Neural cell (in vitro differentiated cells): ENCODE results near the gene PRKCD. TPM values are rescaled to one million over a fixed set of nuclear protein-coding genes. Genes with fewer than 3 reads are reported as not detected.

Experiments used
- H2AFZ ChIP-seq: fragments of 200-600, 300-800 bp; sonication (generic), shearing (Covaris generic); 2 replicates; pipeline ENCODE4 v1.6.0; 2014; ENCODE audit warnings: low read depth, mild to moderate bottlenecking, antibody characterized with exemption, low read length, moderate library complexity
- H3F3A ChIP-seq: fragments of 200-600 bp; shearing (Covaris generic); 2 replicates; pipeline ENCODE4 v1.6.1; 2016; ENCODE audit warnings: mild to moderate bottlenecking, moderate library complexity, mixed read lengths, antibody characterized with exemption, low read length; ENCODE audit not compliant: insufficient read depth, poor library complexity, severe bottlenecking
- H3K27ac ChIP-seq: fragments of 200-600, 300-800 bp; sonication (generic), shearing (Covaris generic); 2 replicates; pipeline ENCODE4 v1.5.1; 2014; ENCODE audit warnings: mild to moderate bottlenecking, low read length, moderate library complexity
- H3K27me3 ChIP-seq: fragments of 300-800, 200-600 bp; sonication (generic), shearing (Covaris generic); 2 replicates; pipeline ENCODE4 v1.6.0; 2014; ENCODE audit warnings: mild to moderate bottlenecking, low read depth, low read length, moderate library complexity; ENCODE audit not compliant: insufficient read depth
- H3K36me3 ChIP-seq: fragments of 300-800, 200-600 bp; sonication (generic), shearing (Covaris generic); 2 replicates; pipeline ENCODE4 v1.5.1; 2014; ENCODE audit warnings: mild to moderate bottlenecking, antibody characterized with exemption, low read length, moderate library complexity; ENCODE audit not compliant: insufficient read depth
- H3K4me2 ChIP-seq: fragments of 300-800, 200-600 bp; sonication (generic), shearing (Covaris generic); 2 replicates; pipeline ENCODE4 v1.6.0; 2014; ENCODE audit warnings: mild to moderate bottlenecking, low read length
- H3K4me3 ChIP-seq: fragments of 300-800, 200-600 bp; sonication (generic), shearing (Covaris generic); 2 replicates; pipeline ENCODE4 v1.5.1; 2014; ENCODE audit warnings: mild to moderate bottlenecking, low read length, moderate library complexity
- H3K79me2 ChIP-seq: fragments of 200-600 bp; shearing (Covaris generic); replicated peaks from 2 replicates; pipeline ENCODE4 v1.6.0; 2014; ENCODE audit warnings: mild to moderate bottlenecking, low read length, moderate library complexity; ENCODE audit not compliant: insufficient read depth
- H3K9ac ChIP-seq: fragments of 300-800, 200-600 bp; sonication (generic), shearing (Covaris generic); 2 replicates; pipeline ENCODE4 v1.6.1; 2016; ENCODE audit warnings: mild to moderate bottlenecking, low read length, mixed read lengths
- H3K9me2 ChIP-seq: fragments of 200-600 bp; shearing (Covaris generic); 2 replicates; pipeline ENCODE4 v1.6.1; 2016; ENCODE audit warnings: mild to moderate bottlenecking, low read length, mixed read lengths; ENCODE audit not compliant: insufficient read depth
- H3K9me3 ChIP-seq: fragments of 200-600, 300-800 bp; sonication (generic), shearing (Covaris generic); 2 replicates; pipeline ENCODE4 v1.6.1; 2016; ENCODE audit warnings: mild to moderate bottlenecking, mixed run types, low read length, moderate library complexity, mixed read lengths
- H4K20me1 ChIP-seq: fragments of 200-600 bp; shearing (Covaris generic); 2 replicates; pipeline ENCODE4 v1.6.1; 2016; ENCODE audit warnings: mild to moderate bottlenecking, mixed run types; ENCODE audit not compliant: insufficient read depth
- EP300 ChIP-seq: fragments of 450-650 bp; conservative IDR thresholded peaks from 2 replicates; pipeline ENCODE4 v1.6.1; 2014; ENCODE audit warnings: antibody characterized with exemption, mild to moderate bottlenecking, moderate library complexity; ENCODE audit not compliant: poor library complexity, severe bottlenecking
- EZH2 ChIP-seq: fragments of 200-600, 300-800 bp; shearing (Covaris generic), sonication (generic); IDR thresholded peaks from 2 replicates; pipeline ENCODE4 v1.6.1; 2014; ENCODE audit warnings: antibody characterized with exemption, low read length, borderline replicate concordance, mild to moderate bottlenecking; ENCODE audit not compliant: insufficient read depth, poor library complexity, severe bottlenecking
- MXI1 ChIP-seq: fragments of 450-650 bp; conservative IDR thresholded peaks from 2 replicates; pipeline ENCODE4 v1.6.1; 2014; ENCODE audit warnings: antibody characterized with exemption, mild to moderate bottlenecking; ENCODE audit not compliant: poor library complexity, severe bottlenecking
- POLR2AphosphoS5 ChIP-seq: IDR thresholded peaks from 2 replicates; pipeline ENCODE4 v1.6.1; 2012
- RAD21 ChIP-seq: fragments of 450-650 bp; conservative IDR thresholded peaks from 2 replicates; pipeline ENCODE4 v1.6.1; 2014; ENCODE audit warnings: antibody characterized with exemption, mild to moderate bottlenecking, moderate library complexity
- SMC3 ChIP-seq: fragments of 450-650 bp; conservative IDR thresholded peaks from 2 replicates; pipeline ENCODE4 v1.6.1; 2014; ENCODE audit warnings: antibody characterized with exemption, mild to moderate bottlenecking, moderate library complexity; ENCODE audit not compliant: poor library complexity
- TAF1 ChIP-seq: IDR thresholded peaks from 2 replicates; pipeline ENCODE4 v1.6.1; 2012; ENCODE audit warnings: low read depth
- polyA plus RNA-seq: library from polyadenylated mRNA; depleted of rRNA; stranded (reverse); fragments of >200 nt; gene quantifications from 2 replicates; pipeline ENCODE4 v1.2.3, GENCODE V29; 2014
- TF ChIP-seq, protein P1 (sequence below): IDR thresholded peaks from 2 replicates; pipeline ENCODE4 v1.6.1; 2012; ENCODE audit warnings: borderline replicate concordance
- TF ChIP-seq, protein P2 (sequence below): fragments of 450-650 bp; IDR thresholded peaks from 2 replicates; pipeline ENCODE4 v1.5.1; 2014; ENCODE audit warnings: antibody characterized with exemption, mild to moderate bottlenecking, moderate library complexity; ENCODE audit not compliant: poor library complexity, severe bottlenecking

The PRKCD gene
- polyA plus RNA-seq, 1 donor from 2014 or later = not detected

DNA sequence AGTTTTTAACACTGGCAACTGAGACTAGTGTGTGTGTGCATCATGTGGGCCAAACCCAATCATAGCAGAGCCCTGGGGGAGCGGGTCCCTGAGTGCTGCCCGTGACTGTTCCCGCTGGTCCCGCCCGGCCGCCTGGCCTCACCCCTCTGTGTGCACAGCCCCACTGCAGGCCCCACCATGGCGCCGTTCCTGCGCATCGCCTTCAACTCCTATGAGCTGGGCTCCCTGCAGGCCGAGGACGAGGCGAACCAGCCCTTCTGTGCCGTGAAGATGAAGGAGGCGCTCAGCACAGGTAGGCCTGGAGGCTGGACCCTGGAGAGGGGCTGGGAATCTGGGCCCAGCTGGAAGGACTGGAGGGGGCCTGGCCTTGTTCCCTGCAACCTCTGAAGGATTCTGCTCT is 17.2 kb downstream of the PRKCD start:
- Histone ChIP-seq H3K36me3 (no peaks in the 10 kb centered on the region), H3K79me2 (no peaks in the 10 kb centered on the region), H3K4me3 (no peak overlapping the region), H2AFZ (no peak overlapping the region), H3K9me2 (no peaks in the 10 kb centered on the region), H3K9ac (no peak overlapping the region), H3K9me3 (no peaks in the 10 kb centered on the region), H3K4me2 (no peak overlapping the region), H3F3A (no peaks in the 10 kb centered on the region), H3K27ac (no peak overlapping the region), H3K27me3 (no peaks in the 10 kb centered on the region), H4K20me1 (no peaks in the 10 kb centered on the region)
- TF ChIP-seq EZH2 = no peak

GRCh38 chr3:53179580-53179979 is 18.6 kb downstream of the PRKCD start:
- TF ChIP-seq POLR2AphosphoS5 = no peak
- no peak for TF ChIP-seq TAF1
- Histone ChIP-seq H4K20me1 (no peaks in the 10 kb centered on the region), H3K9me3 (no peaks in the 10 kb centered on the region), H2AFZ (no peak overlapping the region), H3K9me2 (no peaks in the 10 kb centered on the region), H3F3A (no peaks in the 10 kb centered on the region), H3K27me3 (no peaks in the 10 kb centered on the region), H3K9ac (no peak overlapping the region), H3K79me2 (no peaks in the 10 kb centered on the region), H3K4me3 (no peak overlapping the region), H3K27ac (no peak overlapping the region), H3K4me2 (no peak overlapping the region), H3K36me3 (no peaks in the 10 kb centered on the region)

- no peaks in the 10 kb centered on the region for H3K79me2 ChIP-seq
- no peak overlapping the region for H3K9ac ChIP-seq
- no peak overlapping the region for H3K4me3 ChIP-seq
- TF ChIP-seq MXI1 = no peak
- no peaks in the 10 kb centered on the region for H3K36me3 ChIP-seq
- no peak overlapping the region for H2AFZ ChIP-seq
- H3F3A ChIP-seq = no peaks in the 10 kb centered on the region
- H3K27ac ChIP-seq = no peak overlapping the region
- no peaks in the 10 kb centered on the region for H3K27me3 ChIP-seq
- no peak overlapping the region for H3K4me2 ChIP-seq
- H3K9me2 ChIP-seq = no peaks in the 10 kb centered on the region
- no peaks in the 10 kb centered on the region for H3K9me3 ChIP-seq
- no peaks in the 10 kb centered on the region for H4K20me1 ChIP-seq
Observed at GRCh38 chr3:53180305-53181023, 19.5 kb downstream of the PRKCD start.

DNA sequence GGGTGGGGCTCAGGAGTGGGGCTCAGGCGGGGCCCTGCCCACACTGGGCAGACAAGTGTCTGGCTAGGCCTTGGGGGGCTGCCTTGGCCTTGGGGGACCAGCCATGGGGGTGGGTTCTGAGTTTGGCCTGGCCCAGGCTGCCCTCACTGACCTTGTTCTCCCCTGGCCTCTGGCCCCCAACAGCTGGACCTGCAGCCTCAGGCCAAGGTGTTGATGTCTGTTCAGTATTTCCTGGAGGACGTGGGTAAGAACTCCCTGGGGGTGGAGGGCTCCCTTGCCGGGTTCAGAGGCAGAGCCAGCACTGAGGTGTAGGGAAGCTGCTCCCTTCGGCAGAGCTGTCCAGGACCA is 20.0 kb downstream of the PRKCD start:
- Histone ChIP-seq H3K9me2 (no peaks in the 10 kb centered on the region), H4K20me1 (no peaks in the 10 kb centered on the region), H3K4me2 (no peak overlapping the region), H3F3A (no peaks in the 10 kb centered on the region), H2AFZ (no peak overlapping the region), H3K27ac (no peak overlapping the region), H3K9ac (no peak overlapping the region), H3K36me3 (no peaks in the 10 kb centered on the region), H3K27me3 (no peaks in the 10 kb centered on the region), H3K79me2 (no peaks in the 10 kb centered on the region), H3K4me3 (no peak overlapping the region), H3K9me3 (no peaks in the 10 kb centered on the region)
- TF ChIP-seq MXI1 = no peak
- TF ChIP-seq TAF1 = no peak
- no peak for TF ChIP-seq EP300
- no peak for TF ChIP-seq SMC3
- TF ChIP-seq RAD21 = no peak
- TF ChIP-seq POLR2AphosphoS5 = no peak
- TF ChIP-seq, protein P1, sequence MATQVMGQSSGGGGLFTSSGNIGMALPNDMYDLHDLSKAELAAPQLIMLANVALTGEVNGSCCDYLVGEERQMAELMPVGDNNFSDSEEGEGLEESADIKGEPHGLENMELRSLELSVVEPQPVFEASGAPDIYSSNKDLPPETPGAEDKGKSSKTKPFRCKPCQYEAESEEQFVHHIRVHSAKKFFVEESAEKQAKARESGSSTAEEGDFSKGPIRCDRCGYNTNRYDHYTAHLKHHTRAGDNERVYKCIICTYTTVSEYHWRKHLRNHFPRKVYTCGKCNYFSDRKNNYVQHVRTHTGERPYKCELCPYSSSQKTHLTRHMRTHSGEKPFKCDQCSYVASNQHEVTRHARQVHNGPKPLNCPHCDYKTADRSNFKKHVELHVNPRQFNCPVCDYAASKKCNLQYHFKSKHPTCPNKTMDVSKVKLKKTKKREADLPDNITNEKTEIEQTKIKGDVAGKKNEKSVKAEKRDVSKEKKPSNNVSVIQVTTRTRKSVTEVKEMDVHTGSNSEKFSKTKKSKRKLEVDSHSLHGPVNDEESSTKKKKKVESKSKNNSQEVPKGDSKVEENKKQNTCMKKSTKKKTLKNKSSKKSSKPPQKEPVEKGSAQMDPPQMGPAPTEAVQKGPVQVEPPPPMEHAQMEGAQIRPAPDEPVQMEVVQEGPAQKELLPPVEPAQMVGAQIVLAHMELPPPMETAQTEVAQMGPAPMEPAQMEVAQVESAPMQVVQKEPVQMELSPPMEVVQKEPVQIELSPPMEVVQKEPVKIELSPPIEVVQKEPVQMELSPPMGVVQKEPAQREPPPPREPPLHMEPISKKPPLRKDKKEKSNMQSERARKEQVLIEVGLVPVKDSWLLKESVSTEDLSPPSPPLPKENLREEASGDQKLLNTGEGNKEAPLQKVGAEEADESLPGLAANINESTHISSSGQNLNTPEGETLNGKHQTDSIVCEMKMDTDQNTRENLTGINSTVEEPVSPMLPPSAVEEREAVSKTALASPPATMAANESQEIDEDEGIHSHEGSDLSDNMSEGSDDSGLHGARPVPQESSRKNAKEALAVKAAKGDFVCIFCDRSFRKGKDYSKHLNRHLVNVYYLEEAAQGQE = no peak
- TF ChIP-seq, protein P2, sequence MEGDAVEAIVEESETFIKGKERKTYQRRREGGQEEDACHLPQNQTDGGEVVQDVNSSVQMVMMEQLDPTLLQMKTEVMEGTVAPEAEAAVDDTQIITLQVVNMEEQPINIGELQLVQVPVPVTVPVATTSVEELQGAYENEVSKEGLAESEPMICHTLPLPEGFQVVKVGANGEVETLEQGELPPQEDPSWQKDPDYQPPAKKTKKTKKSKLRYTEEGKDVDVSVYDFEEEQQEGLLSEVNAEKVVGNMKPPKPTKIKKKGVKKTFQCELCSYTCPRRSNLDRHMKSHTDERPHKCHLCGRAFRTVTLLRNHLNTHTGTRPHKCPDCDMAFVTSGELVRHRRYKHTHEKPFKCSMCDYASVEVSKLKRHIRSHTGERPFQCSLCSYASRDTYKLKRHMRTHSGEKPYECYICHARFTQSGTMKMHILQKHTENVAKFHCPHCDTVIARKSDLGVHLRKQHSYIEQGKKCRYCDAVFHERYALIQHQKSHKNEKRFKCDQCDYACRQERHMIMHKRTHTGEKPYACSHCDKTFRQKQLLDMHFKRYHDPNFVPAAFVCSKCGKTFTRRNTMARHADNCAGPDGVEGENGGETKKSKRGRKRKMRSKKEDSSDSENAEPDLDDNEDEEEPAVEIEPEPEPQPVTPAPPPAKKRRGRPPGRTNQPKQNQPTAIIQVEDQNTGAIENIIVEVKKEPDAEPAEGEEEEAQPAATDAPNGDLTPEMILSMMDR = no peak
- no peak for TF ChIP-seq EZH2
